LNCAP (cell line): Measurements from ENCODE around the gene ELP2.

Source experiments
- TF ChIP-seq, protein P1 (sequence below): fragments of 450-650 bp; IDR thresholded peaks from 2 replicates; pipeline ENCODE4 v1.5.1; 2017; ENCODE audit warnings: mild to moderate bottlenecking

Gene ELP2

DNA sequence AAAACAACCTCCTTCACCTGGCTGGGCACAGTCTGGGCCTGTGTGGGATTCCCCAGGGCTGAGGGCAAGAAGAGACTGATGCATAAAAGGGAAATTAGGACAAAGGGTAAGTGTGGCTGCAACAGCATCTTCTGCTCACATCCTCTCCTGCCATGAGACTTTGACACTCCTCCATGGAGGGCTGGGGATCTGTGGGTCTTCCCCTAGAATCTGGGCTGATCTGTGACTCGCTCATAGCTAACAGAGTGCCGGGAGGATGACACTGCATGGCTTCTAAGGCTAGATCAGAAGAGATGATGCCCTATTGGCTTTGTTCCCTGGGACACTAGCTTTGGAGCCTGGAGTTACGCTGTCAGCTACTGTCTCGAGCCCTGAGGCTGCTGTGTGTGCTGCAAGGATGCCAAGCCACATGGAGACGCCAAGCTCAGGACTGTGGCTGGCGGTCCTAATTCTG lies 81.9 kb downstream of the ELP2 start:
- TF ChIP-seq, protein P1, sequence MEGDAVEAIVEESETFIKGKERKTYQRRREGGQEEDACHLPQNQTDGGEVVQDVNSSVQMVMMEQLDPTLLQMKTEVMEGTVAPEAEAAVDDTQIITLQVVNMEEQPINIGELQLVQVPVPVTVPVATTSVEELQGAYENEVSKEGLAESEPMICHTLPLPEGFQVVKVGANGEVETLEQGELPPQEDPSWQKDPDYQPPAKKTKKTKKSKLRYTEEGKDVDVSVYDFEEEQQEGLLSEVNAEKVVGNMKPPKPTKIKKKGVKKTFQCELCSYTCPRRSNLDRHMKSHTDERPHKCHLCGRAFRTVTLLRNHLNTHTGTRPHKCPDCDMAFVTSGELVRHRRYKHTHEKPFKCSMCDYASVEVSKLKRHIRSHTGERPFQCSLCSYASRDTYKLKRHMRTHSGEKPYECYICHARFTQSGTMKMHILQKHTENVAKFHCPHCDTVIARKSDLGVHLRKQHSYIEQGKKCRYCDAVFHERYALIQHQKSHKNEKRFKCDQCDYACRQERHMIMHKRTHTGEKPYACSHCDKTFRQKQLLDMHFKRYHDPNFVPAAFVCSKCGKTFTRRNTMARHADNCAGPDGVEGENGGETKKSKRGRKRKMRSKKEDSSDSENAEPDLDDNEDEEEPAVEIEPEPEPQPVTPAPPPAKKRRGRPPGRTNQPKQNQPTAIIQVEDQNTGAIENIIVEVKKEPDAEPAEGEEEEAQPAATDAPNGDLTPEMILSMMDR = no peak

DNA sequence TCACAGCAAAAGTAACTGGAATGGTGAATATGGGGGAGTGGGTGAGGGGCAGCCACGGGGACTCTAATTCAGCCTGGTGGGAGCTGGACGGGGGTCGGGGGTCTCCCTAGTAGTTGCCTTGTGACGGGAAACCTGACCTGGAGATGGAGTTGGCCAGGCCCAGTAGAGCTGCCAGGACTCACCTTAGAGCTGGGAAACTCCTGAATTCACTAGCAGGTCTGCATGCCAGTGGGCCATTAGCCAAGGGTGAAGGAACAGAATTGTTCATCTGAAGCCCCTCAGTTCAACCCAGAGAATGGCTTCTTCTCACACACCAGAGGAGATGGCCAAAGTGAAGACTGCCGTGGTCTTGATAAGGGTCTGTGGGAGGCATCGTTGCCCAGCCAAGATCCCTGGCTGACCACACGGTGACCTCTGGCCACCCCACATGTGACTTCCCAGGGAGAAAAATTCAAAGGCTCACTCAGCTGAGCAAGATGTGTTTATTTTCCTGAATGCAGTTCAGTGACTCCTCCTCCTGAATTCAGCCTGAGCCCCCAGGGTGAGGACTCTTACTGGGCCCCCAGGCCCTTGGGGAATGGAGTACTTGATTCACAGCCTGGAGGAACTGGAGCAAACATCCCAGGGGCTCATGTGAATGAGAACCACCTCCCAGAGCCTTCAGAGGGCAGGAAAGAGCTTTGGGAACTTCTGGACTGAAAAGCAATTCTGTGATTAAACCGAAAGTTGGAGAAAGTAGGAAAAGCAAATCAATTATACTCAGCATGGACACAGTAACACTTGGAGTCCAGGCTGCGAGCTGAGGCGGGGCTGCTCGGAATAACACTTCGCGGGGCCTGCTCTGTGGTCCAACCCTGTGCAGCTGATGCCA lies 82.8 kb downstream of the ELP2 start:
- TF ChIP-seq, protein P1 = no peak

DNA sequence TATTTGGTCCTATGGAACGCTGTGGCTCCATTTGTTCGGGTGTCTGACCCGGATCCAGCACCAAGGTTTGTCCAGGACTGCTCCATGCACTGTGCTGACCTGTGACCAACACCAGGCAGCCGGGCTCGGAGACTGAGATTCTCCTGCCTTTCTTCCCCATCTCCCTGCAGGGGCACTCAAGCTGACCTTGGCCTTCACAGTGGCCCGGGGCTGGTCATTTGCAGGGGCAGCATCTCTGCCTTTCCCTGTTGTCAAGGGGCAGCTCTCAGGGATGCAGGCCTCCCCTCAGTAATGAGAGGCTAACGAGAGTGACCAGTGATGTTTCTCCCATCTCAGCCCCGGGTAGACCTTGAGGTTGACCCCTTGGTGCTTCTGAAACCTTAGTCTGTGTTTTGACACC lies 85.1 kb downstream of the ELP2 start:
- TF ChIP-seq, protein P1 = no peak

DNA sequence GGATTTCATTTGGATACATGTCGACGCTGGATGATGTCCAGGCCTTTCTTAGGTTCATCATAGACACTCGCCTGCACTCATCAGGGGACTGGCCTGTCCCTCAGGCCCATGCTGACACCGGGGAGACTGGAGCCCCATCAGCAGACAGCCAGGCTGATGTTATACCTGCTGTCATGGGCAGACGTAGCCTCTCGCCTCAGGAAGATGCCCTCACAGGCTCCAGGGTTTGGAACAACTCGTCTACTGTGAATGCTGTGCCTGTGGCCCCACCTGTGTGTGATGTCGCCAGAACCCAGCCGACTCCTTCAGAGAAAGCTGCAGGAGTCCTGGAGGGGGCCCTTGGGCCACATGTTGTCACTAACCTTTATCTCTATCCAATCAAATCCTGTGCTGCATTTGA lies 85.9 kb downstream of the ELP2 start:
- TF ChIP-seq, protein P1 = no peak

DNA sequence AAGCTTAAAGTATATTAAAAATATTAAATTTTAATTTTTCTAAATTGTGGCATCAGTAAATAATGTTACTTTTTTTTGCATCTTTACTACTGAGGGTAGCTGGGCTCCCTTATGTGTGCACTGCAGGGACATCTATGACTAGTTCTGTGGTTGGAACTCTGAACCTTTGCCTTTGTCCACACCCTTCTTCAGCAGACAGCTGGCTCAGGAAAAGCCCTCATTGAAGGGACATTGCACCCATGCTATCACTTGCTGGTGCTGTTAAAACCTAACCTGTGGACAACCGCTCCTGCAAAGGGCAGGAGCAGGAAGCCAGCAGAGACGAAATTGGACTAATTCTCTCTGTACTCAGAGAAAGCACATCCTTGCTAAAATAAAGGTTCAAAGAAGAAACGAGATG lies 87.6 kb downstream of the ELP2 start:
- TF ChIP-seq, protein P1 = no peak

DNA sequence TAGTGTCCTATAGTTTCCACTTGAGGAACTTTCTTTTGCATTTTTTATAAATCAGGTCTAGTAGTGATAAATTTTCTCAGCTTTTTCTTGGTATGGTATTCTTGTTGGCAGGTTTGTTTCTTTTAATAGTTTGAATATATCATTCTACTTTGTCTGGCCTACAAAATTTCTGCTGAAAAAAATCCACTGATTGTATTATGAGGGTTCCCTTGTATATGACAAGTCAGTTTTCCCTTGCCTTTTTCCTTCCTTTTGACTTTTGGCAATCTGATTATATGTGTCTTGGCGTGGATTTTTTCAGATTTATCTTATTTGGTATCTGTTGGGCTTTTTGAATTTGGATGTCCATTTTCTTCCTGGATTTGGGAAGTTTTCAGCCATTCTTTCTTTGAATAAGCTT lies 99.5 kb downstream of the ELP2 start:
- TF ChIP-seq, protein P1 = no peak
